Fibroblast of lung (primary cell): Measurements from ENCODE around the gene S100B. TPM values are rescaled to one million over a fixed set of nuclear protein-coding genes. Genes with fewer than 3 reads are reported as not detected.
"Not testable (repeated sequence)": the region's sequence is repeated elsewhere in the genome, so short reads cannot be mapped to it uniquely, and the experiment has no call there.

Experiments
- DNase-seq, 2 donors: peaks; one replicate each; pipeline versions ENCODE4 v3.0.0 to v3.0.0-alpha.2; 2010; ENCODE audit warnings: low read depth in 2 of 2
- H2AFZ ChIP-seq: 2 replicates; pipeline ENCODE4 v1.5.1; 2012; ENCODE audit warnings: low read length, control low read depth, inconsistent platforms
- H3K27ac ChIP-seq: 2 replicates; pipeline ENCODE4 v1.5.1; 2011; ENCODE audit warnings: low read length, control low read depth; ENCODE audit not compliant: insufficient read depth
- H3K27me3 ChIP-seq: 2 replicates; pipeline ENCODE4 v1.5.1; 2011; ENCODE audit warnings: mild to moderate bottlenecking, low read length; ENCODE audit not compliant: control insufficient read depth, insufficient read depth
- H3K36me3 ChIP-seq: 2 replicates; pipeline ENCODE4 v1.5.1; 2011; ENCODE audit warnings: low read length; ENCODE audit not compliant: control insufficient read depth, insufficient read depth
- H3K4me1 ChIP-seq: 2 replicates; pipeline ENCODE4 v1.5.1; 2011; ENCODE audit warnings: low read length; ENCODE audit not compliant: control insufficient read depth, insufficient read depth; ENCODE audit errors: extremely low read depth
- H3K4me2 ChIP-seq: 2 replicates; pipeline ENCODE4 v1.5.1; 2011; ENCODE audit warnings: low read length, control low read depth; ENCODE audit not compliant: insufficient read depth; ENCODE audit errors: extremely low read depth
- H3K4me3 ChIP-seq, 4 experiments: fragments of 200-600 bp in 1 of 4; sonication (generic) in 1 of 4; replicated peaks in 1 of 4; 2 replicates each; pipeline ENCODE4 v1.5.1; 2011 to 2016; ENCODE audit warnings: low read length in 4 of 4, low read depth in 3 of 4, mild to moderate bottlenecking in 3 of 4, control low read depth in 2 of 4, inconsistent platforms in 1 of 4, mixed read lengths in 1 of 4; ENCODE audit not compliant: insufficient read depth in 1 of 4; ENCODE audit errors: control extremely low read depth in 1 of 4
- H3K79me2 ChIP-seq: 2 replicates; pipeline ENCODE4 v1.5.1; 2012; ENCODE audit warnings: mild to moderate bottlenecking, low read length, inconsistent platforms; ENCODE audit not compliant: control insufficient read depth, insufficient read depth
- H3K9ac ChIP-seq: 2 replicates; pipeline ENCODE4 v1.5.1; 2011; ENCODE audit warnings: mild to moderate bottlenecking, low read length, control low read depth; ENCODE audit not compliant: insufficient read depth
- H3K9me3 ChIP-seq: 2 replicates; pipeline ENCODE4 v1.5.1; 2012; ENCODE audit warnings: low read depth, low read length; ENCODE audit not compliant: control insufficient read depth, insufficient read depth
- H4K20me1 ChIP-seq: 2 replicates; pipeline ENCODE4 v1.5.1; 2011; ENCODE audit warnings: low read length; ENCODE audit not compliant: control insufficient read depth, insufficient read depth; ENCODE audit errors: extremely low read depth
- CTCF ChIP-seq, 2 donors: IDR thresholded peaks in 1 of 2; conservative IDR thresholded peaks in 1 of 2; 1 replicate in 1 of 2; 2 replicates in 1 of 2; pipeline ENCODE4 v1.5.1; 2011 to 2012; ENCODE audit warnings: low read length in 2 of 2, control low read depth in 1 of 2, inconsistent platforms in 1 of 2, low read depth in 1 of 2, mild to moderate bottlenecking in 1 of 2
- EZH2 ChIP-seq: IDR thresholded peaks from 2 replicates; pipeline ENCODE4 v1.5.1; 2012; ENCODE audit warnings: low read length, control low read depth, mild to moderate bottlenecking; ENCODE audit errors: missing control alignments
- polyA plus RNA-seq, 2 donors: library from polyadenylated mRNA; depleted of rRNA in 1 of 2; stranded (reverse) in 1 of 2; unstranded in 1 of 2; fragments of >200 nt; gene quantifications; 2 replicates each; pipeline ENCODE4 v1.2.1, GENCODE V29; 2011 to 2012; ENCODE audit warnings: missing spikeins in 1 of 2
- total RNA-seq: library from RNA; depleted of rRNA; stranded (reverse); fragments of >200 nt; gene quantifications from 2 replicates; pipeline ENCODE4 v1.2.1, GENCODE V29; 2014

Gene S100B
- total and polyA plus RNA-seq, 2 donors (not counting 1 experiment from before 2014, with no cell fraction given) = 2.7 TPM; not detected in 1

- no peaks in the 10 kb centered on the region for H4K20me1 ChIP-seq
- no peak for DNase-seq
- no peak overlapping the region for H3K9ac ChIP-seq
- no peak overlapping the region for H3K4me3 ChIP-seq
- H3K79me2 ChIP-seq = no peaks in the 10 kb centered on the region
- no peak overlapping the region for H3K27ac ChIP-seq
- no peak overlapping the region for H2AFZ ChIP-seq
- TF ChIP-seq EZH2 (no peak), CTCF (conservative IDR thresholded peaks at IDR 0.05 in 1 of 2, IDR thresholded peaks at IDR 0.05 in 1 of 2; ENCODE audit: low read depth in 1 of 2, low read length in 2 of 2) (no peak)
- H3K4me1 ChIP-seq = no peaks in the 10 kb centered on the region
- H3K27me3 ChIP-seq = no peaks in the 10 kb centered on the region
- H3K9me3 ChIP-seq = no peaks in the 10 kb centered on the region
- no peak overlapping the region for H3K4me2 ChIP-seq
- peaks cover 2% of the 10 kb centered on the region for H3K36me3 ChIP-seq
Measured at GRCh38 chr21:46581780-46582307, 23.0 kb downstream of the S100B start.

GRCh38 chr21:46579394-46579793, 25.5 kb downstream of the S100B start:
- H3K4me1 ChIP-seq, H3K36me3 ChIP-seq, H3K4me2 ChIP-seq, H3K27ac ChIP-seq, H3K9ac ChIP-seq, DNase-seq, H3K4me3 ChIP-seq, H3K27me3 ChIP-seq, H2AFZ ChIP-seq, H4K20me1 ChIP-seq, H3K79me2 ChIP-seq, H3K9me3 ChIP-seq: not testable (repeated sequence)

- H3K79me2 ChIP-seq, H3K9ac ChIP-seq, DNase-seq, H3K9me3 ChIP-seq, H3K36me3 ChIP-seq, H4K20me1 ChIP-seq, H3K4me3 ChIP-seq, H3K4me1 ChIP-seq, H3K27ac ChIP-seq, H3K27me3 ChIP-seq, H3K4me2 ChIP-seq, H2AFZ ChIP-seq: not testable (repeated sequence)
Measured at GRCh38 chr21:46577786-46578185, 27.1 kb downstream of the S100B start.

GRCh38 chr21:46572850-46573249, 32.0 kb downstream of the S100B start:
- Histone ChIP-seq H3K36me3 (peaks cover 5% of the 10 kb centered on the region), H3K4me1 (no peaks in the 10 kb centered on the region), H3K27me3 (no peaks in the 10 kb centered on the region), H2AFZ (no peak overlapping the region), H3K79me2 (no peaks in the 10 kb centered on the region), H4K20me1 (no peaks in the 10 kb centered on the region), H3K9ac (no peak overlapping the region), H3K9me3 (no peaks in the 10 kb centered on the region), H3K4me2 (no peak overlapping the region), H3K27ac (no peak overlapping the region), H3K4me3 (no peak overlapping the region)
- no peak for TF ChIP-seq EZH2
- TF ChIP-seq CTCF (conservative IDR thresholded peaks at IDR 0.05 in 1 of 2, IDR thresholded peaks at IDR 0.05 in 1 of 2; ENCODE audit: low read depth in 1 of 2, low read length in 2 of 2) = no peak
- DNase-seq = no peak
